Measurements from ENCODE around the gene KIF3A. TPM values are rescaled to one million over a fixed set of nuclear protein-coding genes. Genes with fewer than 3 reads are reported as not detected.

Gene KIF3A
- total RNA-seq, 2 donors from 2014 or later, result 5.9 to 14.0 TPM

DNA sequence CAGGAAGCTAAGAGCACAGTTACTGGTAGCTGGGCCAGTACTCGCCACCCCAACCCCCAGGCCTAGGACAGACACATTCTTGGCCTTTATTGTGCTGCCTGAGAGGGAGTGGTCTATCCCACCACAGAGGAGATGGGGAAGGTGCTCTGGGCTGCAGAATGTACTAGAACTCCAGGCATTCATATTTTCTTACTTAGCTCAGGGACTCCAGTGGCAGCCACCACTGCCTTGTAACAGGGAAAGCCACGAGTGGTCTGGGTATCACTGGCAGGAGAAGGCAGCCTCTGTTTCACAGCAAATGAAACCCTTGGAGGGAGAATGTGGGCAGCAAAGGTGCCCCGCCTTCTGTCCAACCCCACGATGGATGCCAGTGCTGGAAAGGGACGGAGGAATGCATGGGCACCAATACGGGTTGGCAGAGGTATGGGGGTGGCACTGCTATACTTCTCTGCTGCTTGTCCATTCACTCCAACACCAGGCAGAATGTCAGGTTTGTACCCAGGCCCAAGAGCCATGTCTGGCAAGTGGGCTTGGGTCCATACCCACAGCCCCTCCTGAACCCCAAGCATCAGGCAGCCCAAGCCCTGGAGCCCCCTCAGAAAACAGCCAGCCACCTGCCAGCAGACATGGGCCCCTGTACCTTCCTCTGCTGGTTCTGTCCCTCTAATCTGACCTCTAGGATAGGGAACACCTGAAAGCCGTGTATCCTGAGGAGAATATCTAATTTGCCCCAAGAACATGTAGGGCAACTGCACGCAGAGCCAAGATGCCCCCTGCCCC, 35.1 kb upstream of the KIF3A start:
- Histone ChIP-seq H3K4me1 (replicated peaks) (no peaks in the 10 kb centered on the region), H3K27me3 (replicated peaks; ENCODE audit: insufficient read depth) (no peaks in the 10 kb centered on the region), H3K27ac (no peak overlapping the region), H3K36me3 (no peaks in the 10 kb centered on the region), H3K9me3 (no peaks in the 10 kb centered on the region), H3K4me3 (no peak overlapping the region)
- DNase-seq (ENCODE audit: low spot score), result no peak
- TF ChIP-seq, protein P1, sequence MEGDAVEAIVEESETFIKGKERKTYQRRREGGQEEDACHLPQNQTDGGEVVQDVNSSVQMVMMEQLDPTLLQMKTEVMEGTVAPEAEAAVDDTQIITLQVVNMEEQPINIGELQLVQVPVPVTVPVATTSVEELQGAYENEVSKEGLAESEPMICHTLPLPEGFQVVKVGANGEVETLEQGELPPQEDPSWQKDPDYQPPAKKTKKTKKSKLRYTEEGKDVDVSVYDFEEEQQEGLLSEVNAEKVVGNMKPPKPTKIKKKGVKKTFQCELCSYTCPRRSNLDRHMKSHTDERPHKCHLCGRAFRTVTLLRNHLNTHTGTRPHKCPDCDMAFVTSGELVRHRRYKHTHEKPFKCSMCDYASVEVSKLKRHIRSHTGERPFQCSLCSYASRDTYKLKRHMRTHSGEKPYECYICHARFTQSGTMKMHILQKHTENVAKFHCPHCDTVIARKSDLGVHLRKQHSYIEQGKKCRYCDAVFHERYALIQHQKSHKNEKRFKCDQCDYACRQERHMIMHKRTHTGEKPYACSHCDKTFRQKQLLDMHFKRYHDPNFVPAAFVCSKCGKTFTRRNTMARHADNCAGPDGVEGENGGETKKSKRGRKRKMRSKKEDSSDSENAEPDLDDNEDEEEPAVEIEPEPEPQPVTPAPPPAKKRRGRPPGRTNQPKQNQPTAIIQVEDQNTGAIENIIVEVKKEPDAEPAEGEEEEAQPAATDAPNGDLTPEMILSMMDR (IDR thresholded peaks at IDR 0.05), result no peak
- TF ChIP-seq POLR2AphosphoS5 (IDR thresholded peaks at IDR 0.05) (no peak), POLR2A (IDR thresholded peaks at IDR 0.05) (no peak)
- intact Hi-C loops (cut with DNase I), result no loop called here
- WGBS, result 72% methylated on average over 8 of the region's 8 CpGs

GRCh38 chr5:132771503-132771998, 34.2 kb upstream of the KIF3A start:
- Histone ChIP-seq H3K27ac (no peak overlapping the region), H3K4me1 (replicated peaks) (no peaks in the 10 kb centered on the region), H3K4me3 (no peak overlapping the region), H3K36me3 (no peaks in the 10 kb centered on the region), H3K27me3 (replicated peaks; ENCODE audit: insufficient read depth) (no peaks in the 10 kb centered on the region), H3K9me3 (no peaks in the 10 kb centered on the region)
- no peak for TF ChIP-seq POLR2A (IDR thresholded peaks at IDR 0.05)
- TF ChIP-seq POLR2AphosphoS5 (IDR thresholded peaks at IDR 0.05), result no peak
- TF ChIP-seq, protein P1 (IDR thresholded peaks at IDR 0.05), result no peak
- intact Hi-C loops (cut with DNase I), result no loop called here
- 57% methylated on average over 8 of the region's 8 CpGs for WGBS
- DNase-seq (ENCODE audit: low spot score), result no peak

DNA sequence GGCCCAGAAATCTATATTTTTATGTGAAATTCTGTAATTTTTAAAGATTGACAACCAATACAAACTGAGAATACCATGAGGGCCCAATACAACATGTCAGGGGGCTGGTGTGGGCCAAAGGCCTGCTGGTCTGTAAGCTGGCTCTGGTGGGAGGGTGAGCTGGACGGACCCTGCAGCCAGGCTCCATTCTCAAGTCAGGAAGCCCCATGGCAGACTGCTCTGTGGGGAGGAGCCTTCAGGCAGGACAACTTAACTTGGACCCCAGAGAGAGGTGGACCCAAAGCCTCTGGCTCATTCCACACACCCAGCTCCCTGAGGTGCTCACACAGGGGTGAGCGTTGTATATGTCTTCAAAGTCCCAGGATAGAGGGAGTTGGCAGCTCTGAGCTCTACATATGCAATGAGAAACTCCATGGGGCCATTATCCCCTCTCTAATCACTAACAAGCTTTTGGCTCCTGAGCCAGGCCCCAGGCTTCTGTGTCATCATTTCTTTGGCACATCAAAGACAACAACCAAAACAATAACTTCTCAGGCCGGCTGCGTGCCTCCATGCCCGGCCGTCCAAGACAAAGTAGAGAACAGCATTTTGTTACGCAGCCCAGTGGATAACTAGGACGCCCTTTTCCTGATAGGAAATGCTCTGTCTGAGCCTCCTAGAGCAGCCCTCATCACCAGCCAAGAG, 33.3 kb upstream of the KIF3A start:
- no peak for DNase-seq (ENCODE audit: low spot score)
- intact Hi-C loops (cut with DNase I), result no loop called here
- H3K4me3 ChIP-seq, result no peak overlapping the region
- H3K4me1 ChIP-seq (replicated peaks), result no peaks in the 10 kb centered on the region
- TF ChIP-seq, protein P1 (IDR thresholded peaks at IDR 0.05), result no peak
- TF ChIP-seq POLR2AphosphoS5 (IDR thresholded peaks at IDR 0.05) (no peak), POLR2A (IDR thresholded peaks at IDR 0.05) (no peak)
- H3K36me3 ChIP-seq, result no peaks in the 10 kb centered on the region
- H3K9me3 ChIP-seq, result no peaks in the 10 kb centered on the region
- no peak overlapping the region for H3K27ac ChIP-seq
- WGBS, result 77% methylated on average over 8 of the region's 8 CpGs
- H3K27me3 ChIP-seq (replicated peaks; ENCODE audit: insufficient read depth), result no peaks in the 10 kb centered on the region

DNA sequence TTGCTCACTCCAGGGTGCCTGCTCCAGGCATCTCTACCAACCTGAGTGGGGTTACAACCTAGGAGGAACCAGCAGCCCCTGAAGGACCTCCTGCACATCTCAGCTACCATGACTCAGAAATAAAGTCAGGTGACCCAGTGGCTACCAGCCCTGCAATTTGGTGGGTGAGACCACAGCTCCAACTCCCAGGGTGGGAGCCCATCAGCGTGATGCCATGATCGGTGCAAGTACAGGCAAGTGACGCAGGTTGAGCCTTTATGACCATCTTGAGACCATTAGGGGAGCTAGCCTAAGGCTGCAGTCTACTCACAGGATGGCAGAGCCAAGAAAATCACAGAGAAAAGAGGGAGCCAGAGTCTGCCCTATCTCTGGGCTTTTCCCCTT, 31.1 kb upstream of the KIF3A start:
- Histone ChIP-seq H3K4me1 (replicated peaks) (no peaks in the 10 kb centered on the region), H3K36me3 (no peaks in the 10 kb centered on the region), H3K4me3 (no peak overlapping the region), H3K27ac (no peak overlapping the region), H3K27me3 (replicated peaks; ENCODE audit: insufficient read depth) (no peaks in the 10 kb centered on the region), H3K9me3 (no peaks in the 10 kb centered on the region)
- intact Hi-C loops (cut with DNase I), result no loop called here
- TF ChIP-seq POLR2AphosphoS5 (IDR thresholded peaks at IDR 0.05) (no peak), POLR2A (IDR thresholded peaks at IDR 0.05) (no peak)
- TF ChIP-seq, protein P1 (IDR thresholded peaks at IDR 0.05), result no peak
- WGBS, result 97% methylated on average over 3 of the region's 3 CpGs
- no peak for DNase-seq (ENCODE audit: low spot score)

Measured in prostate gland (tissue), 2 donors.